HepG2 (cell line): Measurements from ENCODE around the gene SYNGAP1. TPM values are rescaled to one million over a fixed set of nuclear protein-coding genes. Genes with fewer than 3 reads are reported as not detected.

Source experiments
- CEBPG ChIP-seq: IDR thresholded peaks from 2 replicates; pipeline ENCODE4 v1.6.1; 2016
- CHD2 ChIP-seq: IDR thresholded peaks from 2 replicates; pipeline ENCODE4 v1.6.1; 2011; ENCODE audit warnings: low read depth, low read length, improper control_type of control experiment
- ETV6 ChIP-seq: sonication (generic); formaldehyde crosslinking; conservative IDR thresholded peaks from 2 replicates; pipeline ENCODE4 v1.4.0; 2020; ENCODE audit warnings: missing genetic modification reagents
- GTF3A ChIP-seq: sonication (generic); formaldehyde crosslinking; conservative IDR thresholded peaks from 2 replicates; pipeline ENCODE4 v1.4.0; 2020; ENCODE audit warnings: mild to moderate bottlenecking, missing genetic modification reagents
- KAT8 ChIP-seq: IDR thresholded peaks from 2 replicates; pipeline ENCODE4 v1.6.1; 2016; ENCODE audit warnings: missing genetic modification reagents, missing compliant biosample characterization
- NAIF1 ChIP-seq: sonication (generic); formaldehyde crosslinking; IDR thresholded peaks from 2 replicates; pipeline ENCODE4 v1.5.0; 2020; ENCODE audit warnings: mild to moderate bottlenecking, missing genetic modification reagents, borderline replicate concordance
- PRMT3 ChIP-seq: sonication (generic); formaldehyde crosslinking; IDR thresholded peaks from 2 replicates; pipeline ENCODE4 v1.8.1; 2022; ENCODE audit warnings: low read depth, mild to moderate bottlenecking, moderate library complexity, missing genetic modification reagents, borderline replicate concordance
- RAD51 ChIP-seq: fragments of 450-650 bp; IDR thresholded peaks from 2 replicates; pipeline ENCODE4 v1.6.1; 2016; ENCODE audit warnings: borderline replicate concordance
- TBX3 ChIP-seq: fragments of 450-650 bp; IDR thresholded peaks from 2 replicates; pipeline ENCODE4 v1.6.1; 2017; ENCODE audit warnings: antibody characterized with exemption, mild to moderate bottlenecking, inconsistent platforms, borderline replicate concordance
- TMF1 ChIP-seq: sonication (generic); formaldehyde crosslinking; IDR thresholded peaks from 2 replicates; pipeline ENCODE4 v1.8.1; 2022; ENCODE audit warnings: low read depth, missing genetic modification reagents
- ZC3H4 ChIP-seq: sonication (generic); formaldehyde crosslinking; IDR thresholded peaks from 2 replicates; pipeline ENCODE4 v1.4.0; 2020; ENCODE audit warnings: missing genetic modification reagents, borderline replicate concordance
- ZNF672 ChIP-seq: sonication (generic); formaldehyde crosslinking; IDR thresholded peaks from 2 replicates; pipeline ENCODE4 v1.8.1; 2022; ENCODE audit warnings: missing genetic modification reagents
- ZNF782 ChIP-seq: sonication (generic); formaldehyde crosslinking; IDR thresholded peaks from 2 replicates; pipeline ENCODE4 v1.4.0; 2020; ENCODE audit warnings: missing genetic modification reagents, mild to moderate bottlenecking, borderline replicate concordance
- ZNF790 ChIP-seq: sonication (generic); formaldehyde crosslinking; IDR thresholded peaks from 2 replicates; pipeline ENCODE4 v1.8.0; 2022; ENCODE audit warnings: missing genetic modification reagents, mild to moderate bottlenecking, borderline replicate concordance
- ZNF878 ChIP-seq: sonication (generic); formaldehyde crosslinking; IDR thresholded peaks from 2 replicates; pipeline ENCODE4 v1.8.1; 2023; ENCODE audit warnings: mild to moderate bottlenecking, missing genetic modification reagents, moderate library complexity
- polyA plus RNA-seq, 8 experiments: library from polyadenylated mRNA; depleted of rRNA in 3 of 8; stranded (reverse) in 7 of 8; unstranded in 1 of 8; fragments of >200 nt; fragmentation: Illumina TruSeq in 4 of 8; extraction: Trizol in 4 of 8; gene quantifications; 2 replicates each; pipeline versions ENCODE4 v1.2.1 to v1.2.3, GENCODE V29; 2011 to 2016; ENCODE audit warnings: low read depth in 4 of 8, missing spikeins in 1 of 8, mixed read lengths in 1 of 8; ENCODE audit not compliant: insufficient read depth in 1 of 8
- total RNA-seq, 5 experiments: library from RNA; depleted of rRNA; stranded (reverse); fragments of >200 nt; fragmentation: Illumina TruSeq; extraction: Trizol; gene quantifications; 2 replicates each; pipeline ENCODE4 v1.2.3, GENCODE V29; 2016; ENCODE audit warnings: low read depth in 1 of 5
- TF ChIP-seq, protein P1 (sequence below): IDR thresholded peaks from 2 replicates; pipeline ENCODE4 v1.6.1; 2016; ENCODE audit warnings: low read depth, control low read depth
- TF ChIP-seq, protein P2 (sequence below): IDR thresholded peaks from 2 replicates; pipeline ENCODE4 v1.6.1; 2016; ENCODE audit warnings: low read depth, missing genetic modification reagents, missing compliant biosample characterization
- TF ChIP-seq, protein P3 (sequence below): sonication (generic); formaldehyde crosslinking; IDR thresholded peaks from 2 replicates; pipeline ENCODE4 v1.4.0; 2020; ENCODE audit warnings: missing genetic modification reagents
- TF ChIP-seq, protein P4 (sequence below): sonication (generic); formaldehyde crosslinking; IDR thresholded peaks from 2 replicates; pipeline ENCODE4 v1.5.1; 2020; ENCODE audit warnings: missing genetic modification reagents, mild to moderate bottlenecking, borderline replicate concordance
- TF ChIP-seq, protein P5 (sequence below): sonication (generic); formaldehyde crosslinking; IDR thresholded peaks from 2 replicates; pipeline ENCODE4 v1.5.0; 2020; ENCODE audit warnings: missing genetic modification reagents

The SYNGAP1 gene
- total and polyA plus RNA-seq, 2 of the 13 experiments (the other 11 are each of a cell fraction or from before 2014, with no cell fraction given), result 0.75 to 1.1 TPM

DNA sequence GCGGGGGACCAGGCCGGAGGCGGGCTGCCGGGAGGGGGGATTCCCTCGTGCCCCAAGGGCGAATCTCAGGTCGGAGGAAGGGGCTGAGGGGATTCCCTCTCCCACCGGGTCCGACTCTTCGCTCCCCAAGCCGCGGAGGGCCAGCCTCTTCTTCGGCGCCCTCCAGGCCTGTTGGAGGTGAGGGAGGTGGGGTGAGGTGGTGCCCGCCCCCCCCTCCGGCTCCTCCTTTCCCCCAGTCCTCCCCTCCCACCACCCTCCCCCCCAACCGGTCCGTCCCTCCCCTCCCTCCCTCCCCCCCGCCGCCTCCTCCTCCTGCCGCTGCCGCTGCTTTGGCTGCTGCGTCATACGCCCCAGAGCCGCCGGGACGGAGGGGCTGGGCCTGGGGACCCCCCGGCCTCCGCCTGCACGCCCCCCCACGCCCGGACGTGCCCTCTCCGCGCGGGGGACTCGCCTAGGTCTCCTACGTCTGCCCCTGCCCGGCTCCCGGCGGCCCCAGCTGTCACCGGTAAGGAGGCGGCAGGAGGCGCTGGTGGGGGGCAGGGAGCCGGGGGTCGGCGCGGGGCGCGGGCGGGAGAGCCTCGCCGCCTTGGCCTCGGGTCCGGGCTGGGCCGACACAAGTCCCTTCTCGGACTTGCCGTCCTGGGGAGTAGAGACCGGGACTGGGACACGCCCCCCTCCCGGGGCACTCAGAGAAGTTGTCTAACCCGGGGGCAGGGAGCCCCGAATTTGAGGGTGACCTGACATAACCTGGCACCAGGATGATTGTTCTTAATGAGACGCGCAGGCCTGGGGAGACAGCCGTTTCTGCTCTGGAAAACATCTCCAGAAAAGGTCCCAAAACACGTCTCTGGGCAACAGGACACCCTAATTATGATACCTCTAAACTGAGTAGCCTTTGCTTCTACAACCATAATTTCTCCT lies 8.9 kb upstream of the SYNGAP1 start, which contains the start of gene PHF1 (continued):
- TF ChIP-seq, protein P1, sequence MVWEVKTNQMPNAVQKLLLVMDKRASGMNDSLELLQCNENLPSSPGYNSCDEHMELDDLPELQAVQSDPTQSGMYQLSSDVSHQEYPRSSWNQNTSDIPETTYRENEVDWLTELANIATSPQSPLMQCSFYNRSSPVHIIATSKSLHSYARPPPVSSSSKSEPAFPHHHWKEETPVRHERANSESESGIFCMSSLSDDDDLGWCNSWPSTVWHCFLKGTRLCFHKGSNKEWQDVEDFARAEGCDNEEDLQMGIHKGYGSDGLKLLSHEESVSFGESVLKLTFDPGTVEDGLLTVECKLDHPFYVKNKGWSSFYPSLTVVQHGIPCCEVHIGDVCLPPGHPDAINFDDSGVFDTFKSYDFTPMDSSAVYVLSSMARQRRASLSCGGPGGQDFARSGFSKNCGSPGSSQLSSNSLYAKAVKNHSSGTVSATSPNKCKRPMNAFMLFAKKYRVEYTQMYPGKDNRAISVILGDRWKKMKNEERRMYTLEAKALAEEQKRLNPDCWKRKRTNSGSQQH (CRISPR knock-in tag), result no peak; the same call in 1 of the 2 replicates
- no peak for TF ChIP-seq ZNF672
- no peak for TF ChIP-seq ZNF790 (CRISPR knock-in tag)
- no peak for TF ChIP-seq KAT8 (CRISPR knock-in tag)
- no peak for TF ChIP-seq ETV6
- no peak for TF ChIP-seq ZNF878
- no peak for TF ChIP-seq TMF1 (CRISPR knock-in tag)
- TF ChIP-seq, protein P2, sequence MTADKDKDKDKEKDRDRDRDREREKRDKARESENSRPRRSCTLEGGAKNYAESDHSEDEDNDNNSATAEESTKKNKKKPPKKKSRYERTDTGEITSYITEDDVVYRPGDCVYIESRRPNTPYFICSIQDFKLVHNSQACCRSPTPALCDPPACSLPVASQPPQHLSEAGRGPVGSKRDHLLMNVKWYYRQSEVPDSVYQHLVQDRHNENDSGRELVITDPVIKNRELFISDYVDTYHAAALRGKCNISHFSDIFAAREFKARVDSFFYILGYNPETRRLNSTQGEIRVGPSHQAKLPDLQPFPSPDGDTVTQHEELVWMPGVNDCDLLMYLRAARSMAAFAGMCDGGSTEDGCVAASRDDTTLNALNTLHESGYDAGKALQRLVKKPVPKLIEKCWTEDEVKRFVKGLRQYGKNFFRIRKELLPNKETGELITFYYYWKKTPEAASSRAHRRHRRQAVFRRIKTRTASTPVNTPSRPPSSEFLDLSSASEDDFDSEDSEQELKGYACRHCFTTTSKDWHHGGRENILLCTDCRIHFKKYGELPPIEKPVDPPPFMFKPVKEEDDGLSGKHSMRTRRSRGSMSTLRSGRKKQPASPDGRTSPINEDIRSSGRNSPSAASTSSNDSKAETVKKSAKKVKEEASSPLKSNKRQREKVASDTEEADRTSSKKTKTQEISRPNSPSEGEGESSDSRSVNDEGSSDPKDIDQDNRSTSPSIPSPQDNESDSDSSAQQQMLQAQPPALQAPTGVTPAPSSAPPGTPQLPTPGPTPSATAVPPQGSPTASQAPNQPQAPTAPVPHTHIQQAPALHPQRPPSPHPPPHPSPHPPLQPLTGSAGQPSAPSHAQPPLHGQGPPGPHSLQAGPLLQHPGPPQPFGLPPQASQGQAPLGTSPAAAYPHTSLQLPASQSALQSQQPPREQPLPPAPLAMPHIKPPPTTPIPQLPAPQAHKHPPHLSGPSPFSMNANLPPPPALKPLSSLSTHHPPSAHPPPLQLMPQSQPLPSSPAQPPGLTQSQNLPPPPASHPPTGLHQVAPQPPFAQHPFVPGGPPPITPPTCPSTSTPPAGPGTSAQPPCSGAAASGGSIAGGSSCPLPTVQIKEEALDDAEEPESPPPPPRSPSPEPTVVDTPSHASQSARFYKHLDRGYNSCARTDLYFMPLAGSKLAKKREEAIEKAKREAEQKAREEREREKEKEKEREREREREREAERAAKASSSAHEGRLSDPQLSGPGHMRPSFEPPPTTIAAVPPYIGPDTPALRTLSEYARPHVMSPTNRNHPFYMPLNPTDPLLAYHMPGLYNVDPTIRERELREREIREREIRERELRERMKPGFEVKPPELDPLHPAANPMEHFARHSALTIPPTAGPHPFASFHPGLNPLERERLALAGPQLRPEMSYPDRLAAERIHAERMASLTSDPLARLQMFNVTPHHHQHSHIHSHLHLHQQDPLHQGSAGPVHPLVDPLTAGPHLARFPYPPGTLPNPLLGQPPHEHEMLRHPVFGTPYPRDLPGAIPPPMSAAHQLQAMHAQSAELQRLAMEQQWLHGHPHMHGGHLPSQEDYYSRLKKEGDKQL (CRISPR knock-in tag), result no peak
- TF ChIP-seq, protein P3, sequence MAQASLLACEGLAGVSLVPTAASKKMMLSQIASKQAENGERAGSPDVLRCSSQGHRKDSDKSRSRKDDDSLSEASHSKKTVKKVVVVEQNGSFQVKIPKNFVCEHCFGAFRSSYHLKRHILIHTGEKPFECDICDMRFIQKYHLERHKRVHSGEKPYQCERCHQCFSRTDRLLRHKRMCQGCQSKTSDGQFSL (CRISPR knock-in tag), result peak; percentile 66; the same call in 1 of the 2 replicates
- TF ChIP-seq CEBPG (CRISPR knock-in tag), result no peak
- TF ChIP-seq, protein P4, sequence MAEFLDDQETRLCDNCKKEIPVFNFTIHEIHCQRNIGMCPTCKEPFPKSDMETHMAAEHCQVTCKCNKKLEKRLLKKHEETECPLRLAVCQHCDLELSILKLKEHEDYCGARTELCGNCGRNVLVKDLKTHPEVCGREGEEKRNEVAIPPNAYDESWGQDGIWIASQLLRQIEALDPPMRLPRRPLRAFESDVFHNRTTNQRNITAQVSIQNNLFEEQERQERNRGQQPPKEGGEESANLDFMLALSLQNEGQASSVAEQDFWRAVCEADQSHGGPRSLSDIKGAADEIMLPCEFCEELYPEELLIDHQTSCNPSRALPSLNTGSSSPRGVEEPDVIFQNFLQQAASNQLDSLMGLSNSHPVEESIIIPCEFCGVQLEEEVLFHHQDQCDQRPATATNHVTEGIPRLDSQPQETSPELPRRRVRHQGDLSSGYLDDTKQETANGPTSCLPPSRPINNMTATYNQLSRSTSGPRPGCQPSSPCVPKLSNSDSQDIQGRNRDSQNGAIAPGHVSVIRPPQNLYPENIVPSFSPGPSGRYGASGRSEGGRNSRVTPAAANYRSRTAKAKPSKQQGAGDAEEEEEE (CRISPR knock-in tag), result no peak
- no peak for TF ChIP-seq PRMT3 (CRISPR knock-in tag)
- no peak for TF ChIP-seq CHD2
- TF ChIP-seq GTF3A (CRISPR knock-in tag), result no peak
- no peak for TF ChIP-seq NAIF1
- TF ChIP-seq, protein P5, sequence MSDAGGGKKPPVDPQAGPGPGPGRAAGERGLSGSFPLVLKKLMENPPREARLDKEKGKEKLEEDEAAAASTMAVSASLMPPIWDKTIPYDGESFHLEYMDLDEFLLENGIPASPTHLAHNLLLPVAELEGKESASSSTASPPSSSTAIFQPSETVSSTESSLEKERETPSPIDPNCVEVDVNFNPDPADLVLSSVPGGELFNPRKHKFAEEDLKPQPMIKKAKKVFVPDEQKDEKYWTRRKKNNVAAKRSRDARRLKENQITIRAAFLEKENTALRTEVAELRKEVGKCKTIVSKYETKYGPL (CRISPR knock-in tag), result no peak
- no peak for TF ChIP-seq ZC3H4 (CRISPR knock-in tag)
- TF ChIP-seq TBX3, result no peak
- TF ChIP-seq ZNF782 (CRISPR knock-in tag), result no peak
- no peak for TF ChIP-seq RAD51
